Stimulated activated CD4-positive, alpha-beta T cell treated with anti-CD3 and anti-CD28 coated beads, Interleukin-12 subunit alpha, Interleukin-12 subunit beta, amount 100 ng/mL, for 4 hours (primary cell): ENCODE results near the gene SMG6.

ENCODE experiments used
- DNase-seq: peaks from one replicate; pipeline ENCODE4 v3.0.0-alpha.2; 2020

SMG6 gene

GRCh38 chr17:2040942-2041560 lies 262.5 kb downstream of the SMG6 start:
- DNase-seq: no peak

- no peak for DNase-seq
Observed at GRCh38 chr17:2040219-2040827, 263.3 kb downstream of the SMG6 start.

- no peak for DNase-seq
Observed at GRCh38 chr17:2037155-2037554, 266.4 kb downstream of the SMG6 start.

- DNase-seq: no peak
Observed at GRCh38 chr17:2035541-2036488, 267.8 kb downstream of the SMG6 start.

GRCh38 chr17:2034806-2035540 lies 268.6 kb downstream of the SMG6 start:
- DNase-seq: no peak

- DNase-seq: no peak
Observed at GRCh38 chr17:2034157-2034556, 269.4 kb downstream of the SMG6 start.

- DNase-seq: no peak
Observed at GRCh38 chr17:2033153-2033552, 270.4 kb downstream of the SMG6 start.

GRCh38 chr17:2030779-2031163 lies 272.8 kb downstream of the SMG6 start:
- peak; percentile 39 for DNase-seq

GRCh38 chr17:2029911-2030778 lies 273.4 kb downstream of the SMG6 start, which contains the start of gene DPH1:
DPH1 (plus strand) TSS chr17:2030153; CDS start chr17:2030170, 17 bp downstream.
- DNase-seq: peak; percentile 84

GRCh38 chr17:2028737-2029136 lies 274.8 kb downstream of the SMG6 start:
- DNase-seq: no peak

- no peak for DNase-seq
Observed at GRCh38 chr17:2028234-2028614, 275.4 kb downstream of the SMG6 start.

- DNase-seq: no peak
Observed at GRCh38 chr17:2027528-2028233, 275.9 kb downstream of the SMG6 start.

GRCh38 chr17:2025622-2026309 lies 277.8 kb downstream of the SMG6 start:
- DNase-seq: no peak

GRCh38 chr17:2025220-2025621 lies 278.4 kb downstream of the SMG6 start, which contains the start of gene RTN4RL1:
RTN4RL1 (minus strand) TSS chr17:2025334; CDS start chr17:2024865, 469 bp downstream.
- DNase-seq: peak; percentile 66

- no peak for DNase-seq
Observed at GRCh38 chr17:2024572-2025219, 278.9 kb downstream of the SMG6 start.

GRCh38 chr17:2023692-2024571 lies 279.7 kb downstream of the SMG6 start:
- peak; percentile 33 for DNase-seq

GRCh38 chr17:2023256-2023655 lies 280.3 kb downstream of the SMG6 start:
- DNase-seq: no peak

- no peak for DNase-seq
Observed at GRCh38 chr17:2022647-2023240, 280.8 kb downstream of the SMG6 start.

GRCh38 chr17:2020721-2021120 lies 282.9 kb downstream of the SMG6 start:
- DNase-seq: no peak
